ENCODE measurements around the gene DGKG.

The DGKG gene

DNA sequence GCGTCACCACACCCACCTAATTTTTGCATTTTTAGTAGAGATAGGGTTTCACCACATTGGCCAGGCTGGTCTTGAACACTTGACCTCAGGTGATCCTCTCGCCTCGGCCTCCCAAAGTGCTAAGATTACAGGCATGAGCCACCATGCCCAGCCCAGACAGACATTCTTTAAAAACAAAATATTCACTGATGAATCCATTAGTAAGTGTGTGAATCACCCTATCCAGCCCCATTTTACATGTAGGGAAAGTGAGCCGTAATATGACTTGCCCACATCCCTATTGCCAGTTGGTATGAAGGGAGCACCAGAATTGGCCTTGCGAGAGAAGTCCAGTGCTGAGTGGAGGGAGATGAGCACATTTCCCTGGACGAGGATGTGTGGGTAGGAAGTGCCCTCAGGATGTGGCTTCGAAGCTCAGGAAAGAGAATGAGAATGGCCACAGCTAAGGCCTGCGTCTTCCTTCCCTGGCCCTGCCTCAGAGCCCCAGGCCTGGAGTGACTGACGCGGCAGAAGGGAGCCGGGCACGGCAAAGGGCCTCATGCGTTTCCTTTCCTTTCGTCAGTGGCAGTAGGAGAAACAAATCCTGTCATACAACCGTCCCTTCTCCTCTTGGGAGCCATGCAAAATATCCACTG is 224.9 kb downstream of the DGKG start:
- no peak for DNase-seq (ENCODE audit: low spot score)

DNA sequence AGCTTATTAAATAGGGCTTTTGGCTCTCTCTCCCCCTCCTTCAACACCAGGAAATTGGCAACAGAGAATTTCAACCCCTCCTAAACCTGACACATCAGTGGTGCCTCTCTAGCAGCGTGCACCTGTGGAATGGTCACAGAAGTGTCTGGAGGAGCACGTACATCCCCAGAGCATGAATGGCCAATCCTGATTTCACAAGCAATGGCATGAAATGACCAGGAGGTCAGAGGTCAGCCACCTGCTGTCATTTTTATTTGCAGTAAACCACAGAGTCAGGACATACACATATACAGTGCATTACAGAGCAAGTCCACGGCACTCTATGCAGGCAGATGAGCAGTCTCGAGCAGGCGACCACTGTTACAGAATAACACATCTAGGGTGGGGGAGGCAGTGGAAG is 228.1 kb downstream of the DGKG start:
- DNase-seq (ENCODE audit: low spot score) = no peak

DNA sequence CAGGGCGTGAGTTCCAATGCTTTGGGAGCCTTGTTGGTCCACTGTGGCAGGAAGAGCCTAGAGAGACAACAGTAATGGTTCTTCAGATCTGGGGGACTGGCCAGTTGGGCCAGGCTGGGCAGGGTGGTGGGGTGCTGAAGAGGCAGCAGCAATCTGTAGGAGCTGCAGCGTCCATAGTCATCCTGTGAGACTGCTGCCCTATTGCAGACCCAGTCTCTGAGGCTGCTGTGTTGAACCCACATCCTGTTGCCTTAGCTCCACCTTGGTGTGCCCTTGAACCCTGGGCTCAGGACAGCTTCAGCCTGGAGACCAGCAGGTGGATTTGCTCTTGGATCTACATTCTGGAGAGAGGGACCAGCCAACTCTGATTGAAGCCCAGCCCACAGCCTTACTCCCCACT is 229.5 kb downstream of the DGKG start:
- DNase-seq (ENCODE audit: low spot score) = no peak

DNA sequence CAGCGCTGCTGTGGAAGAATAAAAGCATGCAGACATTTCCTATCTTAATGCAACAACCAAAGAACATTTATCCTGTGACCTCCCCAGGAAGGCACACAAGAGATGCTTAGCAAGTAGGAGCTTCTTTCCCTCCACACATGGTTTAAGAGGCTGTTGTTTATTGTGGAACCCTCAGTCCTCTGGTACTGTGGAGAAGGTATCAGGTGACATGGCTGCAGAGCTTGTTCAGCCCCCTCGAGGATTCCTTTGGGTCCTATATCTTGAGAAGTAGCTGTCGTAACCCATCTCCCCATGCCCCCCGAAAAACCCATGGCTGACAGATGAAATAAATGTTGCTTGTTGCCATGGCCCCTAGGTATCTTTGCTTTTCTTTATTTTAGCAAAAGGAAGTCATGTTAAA is 232.8 kb downstream of the DGKG start:
- DNase-seq (ENCODE audit: low spot score) = no peak

DNA sequence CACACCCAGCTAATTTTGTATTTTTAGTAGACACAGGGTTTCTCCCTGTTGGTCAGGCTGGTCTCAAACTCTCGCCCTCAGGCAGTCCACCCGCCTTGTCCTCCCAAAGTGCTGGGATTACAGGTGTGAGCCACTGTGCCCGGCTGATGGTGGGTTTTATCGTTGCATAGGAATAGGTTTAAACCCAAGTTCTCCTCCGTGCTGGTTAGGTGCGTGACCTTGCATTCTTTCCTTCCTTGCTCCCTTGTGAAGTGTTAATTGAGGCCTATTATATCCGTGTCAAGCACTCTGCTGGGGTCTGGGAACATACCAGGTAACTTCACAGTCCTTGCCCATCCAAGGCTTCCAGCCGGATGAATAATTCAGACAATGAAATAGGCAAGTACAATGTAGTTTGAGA is 233.9 kb downstream of the DGKG start:
- no peak for DNase-seq (ENCODE audit: low spot score)

DNA sequence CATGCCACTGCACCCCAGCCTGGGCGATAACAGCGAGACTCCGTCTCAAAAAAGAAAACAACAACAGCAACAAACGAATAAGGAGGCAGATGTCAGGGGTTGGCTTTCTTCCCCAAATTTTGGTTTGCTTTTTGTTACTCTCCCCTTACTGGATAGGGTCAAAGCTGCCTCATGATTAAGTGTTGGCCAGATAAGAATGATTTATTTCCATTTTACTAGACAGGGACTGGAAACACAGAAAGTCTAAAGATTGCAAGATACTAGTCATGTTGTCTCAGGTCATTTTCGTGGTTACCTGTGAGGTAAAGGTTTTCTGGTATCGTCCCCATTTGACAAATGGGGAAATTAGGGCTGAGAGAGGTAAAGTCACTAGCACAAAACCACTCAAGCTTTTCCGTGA is 234.6 kb downstream of the DGKG start:
- no peak for DNase-seq (ENCODE audit: low spot score)

DNA sequence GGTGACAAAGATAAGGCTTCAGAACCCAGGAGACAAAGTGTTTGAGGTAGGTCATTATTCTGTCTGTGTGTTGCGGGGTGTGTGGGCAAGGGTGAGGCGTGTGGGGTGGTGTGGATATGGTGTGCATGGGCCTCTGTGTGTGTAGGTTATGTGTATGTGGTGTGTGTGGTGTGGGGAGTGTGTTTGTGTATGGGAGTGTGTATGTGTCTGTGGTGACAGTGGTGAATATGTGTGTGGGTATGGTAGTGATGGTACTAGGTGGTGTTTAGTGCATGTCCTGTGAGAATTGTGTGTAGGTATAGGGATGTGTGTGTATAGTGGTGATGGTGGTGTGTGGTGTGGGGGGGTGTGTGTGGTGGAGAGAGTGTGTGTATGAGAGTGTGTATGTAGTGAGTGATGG is 236.9 kb downstream of the DGKG start:
- DNase-seq (ENCODE audit: low spot score) = no peak

DNA sequence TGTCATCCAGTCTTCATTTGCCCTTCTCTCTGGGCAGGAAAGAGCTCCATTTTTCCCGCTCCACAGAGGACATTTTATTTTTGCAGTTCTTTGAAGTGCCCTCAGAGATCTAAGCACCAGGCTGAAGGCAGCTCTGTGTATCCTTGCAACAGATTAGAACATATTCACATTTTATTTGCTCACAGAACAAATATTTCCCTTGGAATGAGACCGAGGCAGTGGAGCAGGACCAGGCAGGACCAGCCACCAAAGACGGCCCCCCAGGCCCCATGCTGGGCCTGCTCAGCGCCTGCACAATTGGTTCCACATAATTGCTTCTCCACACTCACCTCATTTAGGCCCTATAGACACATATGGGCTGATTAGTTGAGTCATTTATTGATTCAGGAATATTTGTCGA is 237.4 kb downstream of the DGKG start:
- DNase-seq (ENCODE audit: low spot score) = no peak

DNA sequence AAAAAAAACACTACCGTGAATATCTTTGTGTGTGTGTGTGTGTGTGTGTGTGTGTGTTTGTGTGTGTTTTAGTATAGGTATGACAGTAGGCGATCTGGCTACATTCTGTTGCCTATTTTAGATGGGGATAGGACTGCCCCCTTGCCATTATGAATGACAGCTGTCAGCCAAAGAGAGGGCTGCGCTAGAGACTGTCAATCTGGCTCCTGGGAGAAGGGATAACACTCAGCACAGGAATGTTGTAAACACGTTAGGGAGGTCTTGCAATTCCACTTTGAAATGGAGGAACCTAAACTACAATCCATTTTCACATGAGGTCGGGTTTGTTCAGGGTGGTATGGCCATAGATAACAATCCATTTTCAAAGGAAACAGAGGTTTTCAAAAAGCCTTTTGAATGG is 239.0 kb downstream of the DGKG start:
- DNase-seq (ENCODE audit: low spot score) = no peak

DNA sequence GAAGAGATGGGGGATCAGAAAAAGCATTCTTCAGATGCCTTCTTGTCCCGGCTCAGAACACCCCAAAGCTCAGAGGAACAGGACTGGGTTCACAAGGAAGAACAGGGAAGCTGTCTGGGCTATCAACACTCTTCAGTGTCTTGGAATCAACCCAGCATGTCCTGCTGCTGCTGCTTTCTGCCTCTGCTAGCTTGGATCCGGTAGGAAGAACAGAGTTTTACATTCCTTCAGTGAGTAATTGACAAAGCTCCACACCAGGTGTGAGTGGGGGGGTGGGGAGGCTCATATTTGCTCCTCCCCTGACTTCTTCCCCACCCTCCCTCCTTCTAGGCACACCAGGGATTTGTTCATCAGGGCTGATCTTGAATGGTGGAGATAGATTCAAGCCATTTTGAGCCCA is 240.1 kb downstream of the DGKG start:
- DNase-seq (ENCODE audit: low spot score) = no peak

DNA sequence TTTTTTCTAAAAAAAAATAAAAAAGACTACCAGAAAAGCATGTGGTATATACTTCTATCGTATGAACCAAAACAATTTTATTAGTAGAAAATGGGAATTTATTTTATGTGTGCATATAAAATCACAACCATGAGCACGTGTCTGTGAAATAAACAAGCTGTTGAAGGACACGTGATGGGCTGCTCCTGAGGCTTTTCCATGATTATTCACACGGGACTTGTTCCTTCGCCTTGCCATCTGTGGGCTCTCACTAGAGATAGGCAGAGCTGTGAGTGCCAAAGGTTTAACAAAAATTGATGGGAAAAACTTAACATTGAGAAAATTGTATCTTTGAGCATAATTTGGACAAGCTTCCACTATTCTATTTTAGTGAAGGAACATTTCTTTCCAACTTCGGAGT is 240.8 kb downstream of the DGKG start:
- DNase-seq (ENCODE audit: low spot score) = no peak

DNA sequence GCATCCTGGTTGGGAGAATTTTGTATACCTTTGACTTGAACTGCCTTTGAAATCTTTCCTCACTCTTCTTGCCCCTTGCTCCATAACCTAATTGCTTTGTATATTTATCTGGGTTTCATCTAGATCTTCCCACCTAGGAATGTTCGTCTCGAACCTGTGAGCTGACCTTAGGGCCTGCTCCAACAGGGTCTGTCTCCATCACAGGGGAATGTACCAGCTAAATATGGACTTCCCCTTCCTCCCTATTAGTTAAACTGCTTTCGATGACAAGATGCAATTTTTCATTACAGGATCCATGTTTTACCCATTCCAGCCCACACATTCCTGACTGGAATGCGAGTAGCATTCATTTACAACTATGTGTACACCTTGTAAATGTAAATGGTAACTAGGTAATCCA is 242.5 kb downstream of the DGKG start:
- DNase-seq (ENCODE audit: low spot score) = no peak

DNA sequence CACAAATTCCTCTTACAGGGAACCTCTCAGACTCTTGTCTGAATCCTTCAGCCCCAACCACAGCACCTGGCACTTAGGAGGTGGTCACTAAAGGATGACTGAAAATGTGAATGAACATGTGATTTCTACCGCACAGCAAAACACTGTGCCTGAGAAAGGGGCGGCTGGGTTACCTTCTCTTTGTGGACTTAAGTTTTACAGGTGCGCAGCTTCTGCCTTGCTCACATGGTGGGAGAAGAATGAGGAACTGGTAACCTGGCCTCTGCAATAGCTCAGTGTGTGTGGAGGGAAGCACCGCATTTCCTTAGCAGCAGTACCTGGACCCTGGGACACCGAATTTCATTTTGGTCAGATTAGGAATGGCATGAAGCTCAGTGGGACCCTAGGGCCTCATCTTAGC is 243.3 kb downstream of the DGKG start:
- no peak for DNase-seq (ENCODE audit: low spot score)

DNA sequence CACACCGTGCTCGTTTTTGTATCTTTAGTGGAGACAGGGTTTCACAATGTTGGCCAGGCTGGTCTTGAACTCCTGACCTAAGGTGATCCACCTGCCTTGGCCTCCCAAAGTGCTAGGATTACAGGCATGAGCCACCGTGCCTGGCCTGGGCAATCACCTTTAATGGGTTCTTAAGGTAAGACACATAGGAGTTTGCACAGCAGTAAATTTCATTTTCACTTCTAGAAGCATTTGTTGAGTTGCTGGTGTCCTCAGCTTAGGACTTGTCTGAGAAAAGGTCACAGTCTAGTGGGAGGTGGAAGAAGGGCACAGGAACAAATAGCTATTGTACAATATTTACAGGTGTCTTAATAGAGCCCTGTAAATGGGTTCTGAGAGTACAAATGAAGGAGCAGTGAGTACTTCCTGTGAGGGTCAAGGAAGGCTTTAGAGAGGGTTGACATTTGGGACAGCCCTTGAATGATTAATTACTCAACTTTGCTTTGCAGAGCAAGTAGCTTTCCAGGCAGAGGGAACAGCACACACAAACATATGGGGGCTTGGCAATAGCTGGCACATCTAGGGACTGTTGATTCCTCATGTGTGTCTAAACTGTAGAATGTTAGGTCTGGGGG is 244.4 kb downstream of the DGKG start:
- DNase-seq (ENCODE audit: low spot score) = no peak

DNA sequence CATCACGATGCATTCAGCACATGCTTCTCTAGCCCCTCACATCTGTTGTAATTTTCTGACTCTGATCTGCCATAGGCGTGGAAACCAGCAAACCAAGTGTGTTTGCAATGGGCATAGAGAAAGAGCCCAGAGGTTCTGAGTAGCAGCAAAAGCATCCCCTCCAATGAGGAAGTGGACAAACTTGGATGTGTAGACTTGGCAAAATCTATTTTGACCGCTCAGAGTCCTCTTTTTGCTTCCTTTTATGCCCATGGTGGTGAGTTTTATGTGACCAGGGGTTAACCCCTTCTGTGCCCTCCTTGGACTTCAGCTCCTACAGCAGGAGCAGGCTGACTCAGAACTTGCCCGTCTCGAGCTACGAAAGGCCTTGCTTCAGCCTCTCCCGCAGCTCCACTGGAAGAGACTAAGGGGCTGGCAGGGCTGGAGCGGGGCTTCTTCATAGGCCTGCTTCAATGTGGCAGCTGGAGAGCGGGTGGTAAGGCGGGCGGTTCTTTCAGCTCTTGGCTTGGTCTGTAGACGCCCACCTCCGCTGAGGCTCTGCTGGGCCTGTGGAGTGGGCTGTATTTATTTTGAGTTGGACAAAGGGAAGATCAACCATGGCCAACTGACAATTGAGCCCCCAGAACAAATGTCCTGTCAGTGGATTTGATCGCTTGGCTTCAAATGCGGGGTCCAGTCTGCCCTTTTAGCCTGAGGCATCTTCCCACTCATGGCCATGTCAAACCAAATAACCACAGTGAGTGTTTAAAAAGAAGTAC is 246.6 kb downstream of the DGKG start:
- DNase-seq (ENCODE audit: low spot score) = no peak

DNA sequence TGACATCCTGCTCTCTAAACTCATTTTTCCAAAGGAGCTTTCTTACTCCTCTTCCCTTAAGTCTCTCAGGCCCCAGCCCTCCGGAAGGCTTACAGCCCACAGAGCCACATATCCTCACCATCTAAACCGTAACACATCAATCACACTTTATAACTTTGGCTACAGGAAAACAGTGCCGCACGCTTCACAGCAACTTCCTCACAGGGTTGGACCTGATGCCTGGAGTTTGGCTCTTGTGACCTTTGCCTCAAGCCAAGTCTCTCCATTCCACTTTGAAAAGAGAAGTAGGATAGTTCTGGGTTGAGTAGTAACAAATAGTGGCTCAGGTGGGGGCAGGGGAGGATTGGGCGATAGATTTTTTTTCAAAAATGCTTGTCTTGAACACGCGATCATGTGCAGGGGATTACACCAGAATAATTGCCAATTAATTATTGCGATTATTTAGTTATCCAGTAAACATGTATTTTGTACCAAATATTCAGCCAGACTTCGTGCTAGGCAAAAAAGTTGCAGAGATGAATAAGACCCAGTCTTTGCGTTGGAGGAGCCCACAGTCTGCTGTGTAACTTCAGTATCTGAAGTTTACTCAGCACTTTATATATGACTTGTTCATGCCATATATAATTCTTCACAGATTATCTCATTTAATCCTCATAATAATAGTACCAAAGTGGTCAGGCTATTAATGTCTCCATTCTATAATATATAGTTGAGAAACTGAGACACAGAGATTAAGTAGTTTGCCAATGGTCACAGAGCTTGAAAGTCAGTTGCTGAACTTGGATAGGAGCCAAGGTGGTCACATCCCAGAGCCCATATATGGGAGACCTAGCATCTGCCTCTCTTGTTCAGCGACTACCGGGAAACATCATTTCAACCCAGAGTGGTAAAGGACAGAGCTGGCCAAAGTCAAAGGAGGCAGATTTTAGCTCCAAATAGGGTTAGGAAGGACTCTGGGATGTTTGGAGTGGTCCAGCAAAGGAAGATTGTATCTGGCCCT is 250.8 kb downstream of the DGKG start:
- no peak for DNase-seq (ENCODE audit: low spot score)

DNA sequence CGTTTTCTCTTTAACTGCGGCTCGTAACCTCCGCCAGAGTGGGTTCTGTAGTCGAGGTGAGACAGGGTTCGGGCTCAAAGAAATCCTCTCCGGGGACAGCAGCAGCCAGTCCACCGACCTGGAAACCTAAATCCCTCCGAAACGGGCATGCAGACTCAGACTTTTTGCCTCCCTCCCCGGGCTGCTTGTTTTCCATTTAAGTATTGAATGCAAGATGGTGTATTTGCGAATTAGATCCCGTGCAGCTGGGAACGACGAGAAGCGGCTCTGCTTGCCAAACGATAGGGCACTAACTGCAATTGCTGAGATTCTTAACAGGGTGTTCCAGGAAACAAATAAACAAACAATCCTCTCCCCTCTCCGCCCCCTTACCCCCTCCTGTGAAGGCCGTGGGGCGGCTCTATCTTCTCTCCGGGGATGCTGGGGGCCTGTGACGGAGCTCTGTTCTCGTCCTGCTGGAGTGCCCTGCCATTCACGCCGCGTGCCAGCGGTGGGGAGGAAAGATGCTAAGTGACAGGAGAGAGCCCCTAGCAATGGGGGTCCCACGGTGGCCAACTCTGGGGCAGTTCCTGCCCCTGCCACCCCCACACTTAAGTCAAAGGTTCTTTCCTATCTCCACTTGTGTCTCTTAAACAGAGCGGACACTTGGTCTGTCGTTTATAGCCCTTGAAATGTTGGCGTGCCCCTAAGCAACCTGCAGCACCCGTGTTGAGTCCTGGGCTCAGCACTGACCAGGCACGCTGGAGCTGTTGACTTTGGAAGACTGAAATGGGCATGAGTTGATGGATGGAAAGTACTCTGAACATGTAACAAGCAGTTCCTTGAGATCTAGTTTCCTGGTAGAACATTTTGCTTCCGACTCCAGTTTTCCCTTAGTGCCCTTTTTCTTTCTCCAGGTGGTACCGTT is 251.9 kb downstream of the DGKG start:
- DNase-seq (ENCODE audit: low spot score) = no peak

DNA sequence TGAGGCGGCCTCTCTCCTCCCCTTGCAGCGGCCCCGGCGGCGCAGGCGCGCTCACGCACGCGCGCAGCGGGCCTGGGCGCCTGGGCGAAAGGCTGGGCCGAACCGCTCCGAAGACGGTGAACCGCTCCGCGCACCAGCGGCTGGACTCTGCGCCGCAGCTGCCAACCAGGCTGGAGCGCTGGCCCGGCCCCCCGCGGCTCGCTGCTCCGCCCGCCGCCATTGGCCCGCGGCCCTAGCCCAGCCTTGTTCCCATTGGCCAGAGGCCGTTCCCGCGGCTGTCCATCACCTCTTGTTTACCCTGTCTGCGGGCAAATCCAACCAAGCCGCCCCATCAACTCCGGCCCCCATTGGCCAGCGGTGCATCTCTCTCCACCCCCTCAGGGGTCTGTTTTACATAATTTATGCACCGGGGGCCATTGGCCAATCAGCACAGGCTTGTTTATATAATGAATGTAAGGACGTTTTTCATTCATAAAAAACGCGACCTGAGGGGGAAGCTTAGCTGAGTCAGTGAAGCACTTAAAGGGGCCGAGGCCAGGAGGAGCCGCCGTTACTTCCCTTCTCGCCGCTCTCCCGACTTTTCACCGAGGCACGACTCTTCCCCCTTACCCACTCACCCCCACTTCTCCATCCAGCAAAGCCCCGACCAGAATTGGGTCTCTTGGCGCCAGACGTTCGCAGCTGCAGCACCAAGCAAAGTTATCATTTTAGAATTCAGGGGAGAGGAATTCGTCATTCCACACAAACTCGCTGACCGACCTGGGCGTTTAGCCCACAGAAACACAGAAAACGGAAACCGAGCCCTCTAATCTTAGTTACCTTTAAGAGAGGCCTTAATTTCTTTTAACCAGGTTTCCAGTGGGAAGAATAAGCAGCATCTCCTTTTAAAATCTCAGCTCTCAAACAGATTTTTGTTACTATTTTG is 252.8 kb downstream of the DGKG start, which contains the start of gene ETV5:
ETV5 (minus strand) TSS at position 149 of the 925 bp plus-strand sequence. CDS start 3,221 bp downstream, outside the sequence.
- peak; percentile 100 for DNase-seq (ENCODE audit: low spot score)

DNA sequence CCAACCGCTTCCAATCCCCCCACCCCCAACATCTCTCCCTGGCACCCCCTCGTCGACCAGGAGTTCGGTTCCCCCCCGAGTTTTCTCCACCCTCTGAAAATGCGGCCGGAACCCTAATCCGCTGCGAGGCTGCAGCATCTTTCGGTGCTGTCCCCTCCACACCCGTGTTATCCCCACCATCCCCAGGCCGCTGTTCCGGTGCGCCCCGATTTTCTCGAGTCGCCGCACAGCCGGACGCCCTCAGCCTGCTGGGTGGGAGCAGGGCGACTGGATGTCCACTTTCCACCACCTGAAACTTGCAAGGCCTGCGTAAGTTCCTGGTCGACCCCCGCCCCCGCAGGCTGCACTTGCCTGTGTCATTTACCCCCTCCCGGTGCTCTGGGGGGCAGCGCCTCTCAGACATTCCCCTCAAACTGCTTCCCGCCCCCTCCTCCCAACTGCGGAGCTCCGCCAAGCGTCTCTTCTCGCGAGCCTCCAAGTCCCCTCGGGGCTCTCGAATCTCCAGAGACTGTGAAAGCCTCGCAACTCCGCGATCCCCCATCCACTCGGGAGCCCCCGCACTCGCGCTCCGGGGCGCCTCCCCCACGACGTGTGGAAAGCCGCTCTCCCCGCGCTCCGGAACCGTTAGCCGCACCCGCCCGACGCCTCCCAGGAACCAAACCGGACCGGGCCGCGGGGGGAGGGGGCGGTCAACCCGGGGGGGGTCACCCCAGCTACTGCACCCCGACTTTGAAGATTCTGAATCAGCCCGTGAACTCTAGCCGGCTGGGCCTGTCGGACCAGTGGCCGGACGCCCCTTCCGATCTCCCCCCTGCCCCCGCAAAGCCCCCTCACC is 253.7 kb downstream of the DGKG start:
- DNase-seq (ENCODE audit: low spot score) = peak; percentile 65

Measured in germinal center (tissue), 1 donor.